ENCODE results near the gene USP21.

The USP21 gene

DNA sequence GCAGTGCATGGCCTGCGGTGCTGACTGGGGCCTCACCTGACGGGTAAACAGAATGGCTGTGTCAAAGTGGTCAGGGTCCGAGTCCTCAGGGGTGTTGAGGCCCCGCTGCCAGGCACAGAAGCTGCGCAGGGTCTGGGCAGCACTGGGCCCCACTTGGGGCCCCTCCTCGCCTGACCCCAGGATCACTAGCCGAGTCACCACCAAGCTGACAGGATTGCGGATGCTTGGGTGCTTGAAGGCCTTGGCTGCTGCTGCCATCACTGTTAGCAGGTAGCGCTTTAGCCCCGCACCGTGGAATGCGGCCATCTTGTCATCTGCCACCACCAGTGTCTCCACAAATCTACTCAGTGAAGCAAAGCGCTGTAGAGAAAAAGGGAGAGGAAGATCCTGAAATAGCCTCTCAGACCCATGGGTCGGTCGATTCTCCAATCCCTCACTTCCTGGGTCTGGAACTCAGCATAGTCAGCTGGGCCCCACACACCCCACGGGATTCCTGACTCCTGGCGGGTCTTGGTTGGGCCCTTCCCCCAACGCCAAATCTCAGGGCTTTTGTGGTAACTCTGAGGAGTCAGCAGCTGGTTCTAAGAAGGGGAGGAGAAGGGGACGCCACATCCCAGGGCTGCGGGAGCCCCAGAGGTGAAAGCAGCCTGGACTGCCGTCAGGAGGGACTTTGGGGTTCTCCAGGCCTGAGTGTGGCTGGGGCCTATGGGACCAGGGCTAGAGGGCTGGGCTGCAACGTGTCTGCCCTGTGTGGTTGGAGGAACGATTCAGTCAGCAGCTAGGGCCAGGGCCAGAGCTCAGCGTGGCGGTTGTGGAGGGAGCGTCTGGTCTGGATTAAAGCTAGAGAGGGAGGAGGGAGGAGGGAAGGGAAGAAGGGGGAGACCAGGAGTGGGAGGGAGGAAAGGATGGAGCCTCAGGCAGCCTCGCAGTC is 37.5 kb downstream of the USP21 start:
- no peak for DNase-seq

DNA sequence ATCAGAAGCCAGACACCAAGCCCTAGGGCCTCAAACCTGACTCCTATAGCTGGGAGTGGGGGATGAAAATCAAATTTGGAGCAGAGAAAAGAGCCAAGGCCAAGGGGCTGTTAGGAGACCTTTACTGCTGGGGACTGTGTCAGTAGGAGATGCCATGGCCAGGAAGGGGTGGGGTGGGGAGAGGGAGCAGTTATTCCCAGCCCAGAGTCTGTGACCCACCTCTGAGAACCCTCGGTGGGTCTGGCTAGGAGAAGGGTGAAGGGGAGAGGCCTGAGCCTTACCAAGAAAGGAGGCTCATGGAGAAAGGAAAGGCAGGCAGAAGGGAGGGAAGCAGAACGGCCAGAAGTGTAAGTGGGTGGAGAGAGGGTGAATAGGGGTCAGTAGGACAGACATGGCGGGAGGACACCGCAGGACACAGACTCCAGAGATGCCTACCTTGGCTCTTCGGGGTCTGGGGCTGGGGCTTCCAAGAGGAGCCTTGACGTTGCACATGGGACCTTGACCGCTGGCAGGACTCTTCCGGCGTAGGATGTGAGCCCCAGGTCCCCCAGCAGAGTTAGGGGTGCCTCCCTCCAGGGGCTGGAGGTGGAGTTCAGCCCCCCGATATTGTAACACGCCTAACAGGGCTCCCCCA is 38.4 kb downstream of the USP21 start:
- no peak for DNase-seq

DNA sequence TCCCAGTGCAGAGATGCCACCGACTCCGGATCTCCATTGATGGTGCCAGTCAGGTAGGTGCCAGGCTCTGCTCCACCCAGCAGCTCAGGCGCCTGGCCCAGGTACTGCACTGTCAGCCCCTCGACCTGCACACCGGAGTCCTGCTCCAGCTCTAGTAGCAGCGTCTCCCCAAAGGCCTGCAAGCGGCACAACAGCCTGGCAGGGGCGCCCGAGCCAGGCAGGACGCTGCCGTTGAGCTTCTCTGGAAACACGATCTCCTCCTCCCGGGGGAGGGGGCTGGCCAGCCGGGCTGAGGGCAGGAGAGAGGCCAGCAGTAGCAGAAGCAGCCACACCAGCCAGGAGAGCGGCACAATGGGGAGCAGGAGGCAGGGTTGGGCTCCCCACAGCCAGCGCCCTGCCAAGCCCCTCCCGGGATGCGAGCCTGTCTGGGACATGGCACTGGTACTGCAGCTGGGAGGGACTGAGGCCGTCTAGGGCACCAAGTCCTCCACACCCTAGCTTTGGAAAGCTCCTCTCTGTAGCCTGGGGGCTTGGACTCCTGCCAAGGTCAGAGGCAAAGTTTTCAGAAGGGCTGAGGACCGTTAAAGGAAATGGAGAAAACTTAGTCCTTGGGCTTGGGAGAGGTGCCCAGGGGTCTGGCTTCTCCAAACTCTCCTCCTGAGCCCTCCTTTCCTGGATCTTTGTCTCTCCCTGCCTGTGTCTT is 39.0 kb downstream of the USP21 start:
- no peak for DNase-seq

DNA sequence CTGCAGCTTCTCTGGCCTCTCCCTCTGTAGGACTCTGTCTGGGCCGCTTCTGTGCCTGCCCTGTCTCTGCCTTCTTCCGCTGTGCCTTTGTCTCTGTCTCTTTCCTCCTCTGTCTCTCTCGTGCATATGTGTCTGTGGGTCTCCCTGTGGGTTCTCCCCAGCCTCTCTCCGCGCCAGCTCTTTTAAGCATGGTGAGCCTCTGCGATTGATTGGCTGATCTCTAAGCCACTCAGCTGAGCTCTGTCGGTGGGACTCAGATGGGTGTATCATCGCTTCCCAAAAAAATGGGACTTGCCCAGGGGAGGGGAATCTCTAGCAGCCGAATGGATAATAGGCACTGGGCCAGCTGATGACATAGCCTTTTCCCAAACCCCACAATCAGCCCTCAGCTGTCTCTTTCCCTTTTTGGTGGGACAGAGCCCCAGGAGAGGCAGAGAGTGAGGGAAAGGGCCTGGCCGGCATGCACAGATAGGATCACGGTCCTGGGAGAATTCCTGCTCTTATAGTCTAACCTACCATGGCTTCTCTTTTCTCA is 39.7 kb downstream of the USP21 start, which contains the start of gene ADAMTS4:
Gene ADAMTS4, minus strand, starts transcription at position 158 of the 535 bp plus-strand sequence. CDS start 427 bp downstream, outside the sequence.
- DNase-seq, result no peak

DNA sequence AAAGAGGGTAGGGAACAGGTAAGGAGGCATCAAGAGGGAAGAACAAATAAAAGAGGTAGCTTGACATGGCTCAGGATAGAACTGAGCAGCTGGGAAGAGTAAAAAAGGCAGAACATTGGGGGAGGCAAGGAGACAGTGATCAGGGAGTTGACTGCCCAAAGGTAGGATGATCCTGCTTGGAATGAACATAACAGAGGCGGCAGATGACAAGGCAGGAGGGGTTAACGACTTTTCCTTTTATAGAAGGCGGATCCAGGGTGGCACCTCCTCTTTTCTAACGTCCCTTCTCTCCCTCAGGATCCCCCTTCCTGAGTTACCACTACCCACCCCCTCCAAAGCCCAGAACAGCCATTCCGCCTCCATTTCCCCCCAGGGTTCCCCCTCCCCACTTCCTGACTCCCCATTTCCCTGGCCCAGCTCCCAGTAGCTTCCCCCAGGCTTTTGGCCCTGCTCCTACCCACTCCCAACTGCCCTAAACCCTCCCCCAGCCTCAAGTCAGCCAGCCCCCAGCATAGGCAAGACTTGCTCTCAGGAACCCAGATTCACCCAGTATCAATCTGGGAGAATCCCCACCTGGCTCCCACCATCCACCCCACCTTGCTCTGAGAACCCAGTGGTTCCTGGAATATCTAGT is 40.3 kb downstream of the USP21 start:
- DNase-seq, result no peak

DNA sequence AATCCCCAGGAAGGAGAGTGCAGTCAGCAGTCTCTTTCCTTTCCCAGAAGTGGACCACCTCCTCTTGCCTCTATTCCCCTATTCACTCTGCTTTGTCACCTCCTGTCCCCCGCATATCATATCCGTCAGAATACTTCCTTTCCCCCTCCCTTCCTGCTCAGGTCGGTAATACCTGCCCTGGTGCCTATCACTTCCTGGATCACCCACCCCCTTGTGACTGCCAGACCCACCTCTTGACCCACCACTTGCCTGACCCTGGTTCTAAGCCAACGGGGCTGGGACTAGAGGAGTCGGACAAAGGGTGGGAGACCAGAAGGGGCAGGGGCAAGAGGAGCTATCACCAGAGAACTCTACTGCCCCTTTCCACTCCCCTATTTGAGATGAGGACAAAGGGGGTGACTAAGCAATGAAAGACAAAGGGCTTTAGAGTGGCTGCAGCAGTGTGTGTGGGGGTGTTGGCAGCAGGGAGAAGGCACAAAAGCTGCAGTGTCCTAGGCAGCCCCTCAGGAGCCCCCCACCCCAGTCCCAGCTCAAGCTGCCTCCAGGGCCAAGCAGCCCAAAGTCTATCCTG is 41.2 kb downstream of the USP21 start:
- DNase-seq, result no peak

DNA sequence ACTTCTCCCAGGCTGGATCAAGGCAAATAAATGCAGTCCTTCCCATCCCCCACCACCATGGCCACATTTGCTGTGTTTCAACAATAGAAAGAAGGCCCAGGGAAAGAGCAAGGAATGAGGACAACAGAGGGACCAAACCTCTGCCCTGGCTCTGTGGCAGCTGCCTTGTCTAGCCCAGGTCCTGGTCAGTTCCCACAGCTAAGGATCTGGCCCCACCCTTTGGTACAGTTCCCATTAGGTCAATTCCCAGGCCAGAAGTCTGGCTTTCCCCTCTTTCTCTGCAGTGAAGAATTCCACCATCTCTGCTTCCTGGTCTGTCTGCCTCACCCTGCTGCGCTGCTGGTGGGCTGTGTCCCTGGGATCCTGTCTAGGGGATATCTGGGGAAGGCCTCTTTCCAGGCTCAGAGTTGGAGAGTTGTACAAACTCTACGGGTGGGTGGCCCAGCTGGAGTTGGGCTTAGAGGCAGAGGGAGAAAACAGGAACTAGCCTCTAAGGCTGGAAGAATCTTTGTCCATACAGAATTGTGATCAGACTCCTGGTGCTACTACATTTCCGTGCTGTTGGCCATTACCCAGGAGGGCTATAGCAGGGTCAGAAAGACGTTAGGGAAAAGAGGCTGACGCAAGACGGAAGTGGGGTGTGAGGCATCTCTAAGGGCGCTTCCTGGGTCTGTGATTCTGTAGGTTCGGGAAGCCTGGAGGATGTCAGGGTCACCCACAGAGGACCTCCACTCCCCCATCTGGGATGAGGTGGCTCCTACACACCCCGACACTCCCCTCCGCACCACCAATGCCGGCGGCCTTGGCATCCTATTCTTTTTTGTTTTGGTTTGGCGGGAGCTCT is 41.9 kb downstream of the USP21 start:
- DNase-seq, result no peak

DNA sequence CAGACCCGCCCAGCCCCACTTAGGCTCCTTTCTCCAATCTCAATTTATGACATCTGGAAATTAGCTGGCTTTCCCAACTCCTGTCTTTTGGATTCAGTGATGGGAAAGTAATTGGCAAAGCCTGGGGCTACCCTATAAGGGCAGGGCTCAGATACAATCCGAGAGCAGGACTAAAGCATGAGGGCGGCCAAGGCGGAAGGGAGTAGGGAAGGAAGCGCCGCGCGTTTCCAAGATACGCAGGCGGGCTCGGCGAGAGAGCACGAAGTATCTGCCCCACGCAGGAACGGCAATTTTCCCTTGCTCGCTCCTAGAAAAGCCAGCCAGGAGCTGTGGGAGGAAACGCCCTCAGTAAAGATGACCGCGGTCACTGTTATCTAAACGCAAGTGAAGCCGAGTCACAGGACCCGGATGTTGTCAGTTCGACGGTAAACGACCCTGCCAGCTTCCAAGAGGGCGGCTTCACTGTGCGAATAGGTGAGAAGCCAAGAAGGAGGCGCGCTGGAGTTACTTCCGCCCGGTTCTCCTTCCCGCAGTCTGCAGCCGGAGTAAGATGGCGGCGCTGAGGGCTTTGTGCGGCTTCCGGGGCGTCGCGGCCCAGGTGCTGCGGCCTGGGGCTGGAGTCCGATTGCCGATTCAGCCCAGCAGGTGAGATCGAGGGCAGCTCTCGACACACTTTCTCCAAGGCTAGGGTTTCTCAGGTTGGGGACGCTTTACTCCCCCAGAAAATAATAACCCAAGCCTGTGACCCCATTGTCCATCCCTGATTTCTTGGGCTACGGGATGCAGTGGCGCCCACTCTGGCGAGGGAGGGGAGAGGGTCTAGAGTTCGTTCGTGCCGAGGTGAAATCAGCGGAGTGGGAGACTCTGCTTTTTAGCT is 42.8 kb downstream of the USP21 start, which contains the start of gene NDUFS2:
Gene NDUFS2, plus strand, starts transcription at position 532 of the 877 bp plus-strand sequence. Its CDS starts 19 bp downstream, at position 551.
- peak; percentile 25 for DNase-seq

DNA sequence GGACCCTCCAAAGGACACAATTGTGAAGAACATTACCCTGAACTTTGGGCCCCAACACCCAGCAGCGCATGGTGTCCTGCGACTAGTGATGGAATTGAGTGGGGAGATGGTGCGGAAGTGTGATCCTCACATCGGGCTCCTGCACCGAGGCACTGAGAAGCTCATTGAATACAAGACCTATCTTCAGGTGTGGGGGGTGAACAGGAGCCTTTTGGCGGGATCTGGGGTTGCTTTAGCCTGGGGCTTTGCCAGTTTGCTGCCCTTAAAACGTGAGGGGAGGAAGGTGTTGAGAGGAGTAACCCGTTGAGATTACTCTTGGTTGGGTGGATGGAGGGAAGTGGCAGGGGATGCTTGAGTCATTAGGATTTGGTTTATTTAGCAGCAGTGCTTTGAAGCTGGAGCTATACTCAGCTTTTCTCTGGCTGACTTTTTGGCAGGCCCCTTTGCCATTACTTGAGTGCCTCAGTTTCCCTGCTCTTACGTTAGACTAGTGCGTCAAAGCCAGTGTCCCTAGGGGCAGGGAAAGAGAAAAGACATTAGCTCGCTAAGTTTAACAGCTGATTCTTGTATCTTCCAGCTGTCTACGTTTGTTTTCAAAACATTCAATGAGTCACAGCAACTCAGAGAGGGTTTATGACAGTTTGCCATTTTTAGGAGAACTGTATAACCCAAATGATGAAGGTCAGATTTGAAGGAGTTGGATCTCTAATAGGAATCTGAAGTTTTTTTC is 47.3 kb downstream of the USP21 start:
- DNase-seq, result no peak

DNA sequence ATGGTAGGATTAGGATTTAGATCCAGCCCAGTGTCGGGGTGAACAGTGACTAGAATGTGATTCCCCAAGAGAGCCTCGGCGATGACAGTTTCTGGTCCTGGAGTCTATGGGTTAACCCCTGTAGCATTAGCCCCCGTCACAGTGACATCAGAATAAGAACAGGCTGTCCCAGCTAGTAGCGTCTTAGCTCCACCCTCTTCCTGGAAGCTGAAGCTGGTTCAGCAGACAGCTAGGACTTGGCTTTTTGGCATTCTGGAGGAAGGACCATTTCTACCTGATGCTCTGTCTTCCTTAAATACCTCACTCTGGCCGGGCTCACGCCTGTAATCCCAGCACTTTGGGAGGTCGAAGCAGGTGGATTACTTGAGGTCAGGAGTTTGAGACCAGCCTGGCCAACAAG is 47.9 kb downstream of the USP21 start:
- no peak for DNase-seq

DNA sequence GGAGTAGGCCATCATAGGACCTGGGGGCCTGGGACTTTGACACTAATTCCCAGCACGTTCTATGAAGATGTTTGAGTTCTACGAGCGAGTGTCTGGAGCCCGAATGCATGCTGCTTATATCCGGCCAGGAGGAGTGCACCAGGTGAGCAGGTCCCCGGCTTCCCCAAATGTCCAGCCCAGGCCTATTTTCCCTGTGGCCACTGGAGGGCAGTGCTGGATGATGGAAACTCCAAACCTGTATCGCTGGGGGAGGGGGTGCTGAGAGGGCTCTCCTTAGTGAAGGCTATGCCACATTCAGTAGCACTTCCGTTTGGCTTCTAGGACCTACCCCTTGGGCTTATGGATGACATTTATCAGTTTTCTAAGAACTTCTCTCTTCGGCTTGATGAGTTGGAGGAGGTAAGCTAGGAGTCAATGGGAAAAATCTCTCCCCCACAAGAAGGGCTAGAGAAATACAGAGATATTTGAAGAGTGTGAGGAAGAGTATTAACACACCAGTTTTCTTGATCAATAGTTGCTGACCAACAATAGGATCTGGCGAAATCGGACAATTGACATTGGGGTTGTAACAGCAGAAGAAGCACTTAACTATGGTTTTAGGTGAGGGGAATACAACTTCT is 50.6 kb downstream of the USP21 start:
- no peak for DNase-seq

DNA sequence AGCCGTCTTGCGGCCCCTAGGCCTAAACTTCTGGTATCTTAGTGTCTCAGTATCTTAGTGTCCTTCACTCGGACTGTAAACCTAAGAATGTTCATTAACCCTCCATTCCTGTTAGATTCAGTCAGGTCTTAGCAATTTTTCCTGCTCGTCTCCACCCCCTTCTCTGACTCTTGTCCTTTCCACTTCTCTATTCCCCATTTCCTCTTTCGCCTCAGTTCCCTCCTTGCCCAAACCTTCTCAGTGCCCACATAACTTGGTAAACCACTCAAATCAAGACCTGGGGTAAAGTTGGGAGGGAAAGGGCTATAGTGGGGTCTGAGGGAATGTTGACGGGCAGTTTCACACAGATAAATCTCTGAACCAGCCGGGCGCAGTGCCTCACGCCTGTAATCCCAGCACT is 55.1 kb downstream of the USP21 start:
- no peak for DNase-seq

DNA sequence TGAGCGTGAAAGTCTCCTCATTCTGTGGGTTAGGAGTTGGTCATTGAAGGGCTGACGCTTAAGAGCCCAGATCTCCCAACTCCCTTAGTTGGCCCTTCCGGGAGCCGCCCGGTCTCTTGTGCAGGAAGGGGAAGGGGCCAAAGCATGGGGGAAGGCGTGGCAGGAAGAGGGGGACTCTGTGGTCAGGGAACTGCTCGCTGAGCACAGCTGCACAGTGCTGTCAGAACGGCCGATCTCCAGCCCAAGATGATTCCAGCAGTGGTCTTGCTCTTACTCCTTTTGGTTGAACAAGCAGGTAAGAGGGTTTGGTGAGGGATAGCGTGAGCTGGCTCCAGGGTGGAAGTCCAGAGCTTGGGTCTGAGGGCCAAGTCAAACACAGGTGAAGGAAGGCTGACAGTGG is 55.8 kb downstream of the USP21 start, which contains the start of gene FCER1G:
Gene FCER1G, plus strand, starts transcription at position 220 of the 400 bp plus-strand sequence. Its CDS starts 27 bp downstream, at position 247.
- no peak for DNase-seq
